Hematopoietic multipotent progenitor cell treated with erythropoietin and hydrocortisone succinate and interleukin-3 and kit ligand, for 8 days (in vitro differentiated cells): ENCODE results near the gene ENO3.
A peak's percentile ranks its signal among the peaks of the same experiment; 100 is the strongest.

Experiments
- DNase-seq: peaks from one replicate; pipeline ENCODE4 v3.0.0-alpha.2; 2015

ENO3 gene

GRCh38 chr17:4978726-4979125, 27.8 kb downstream of the ENO3 start:
- DNase-seq = no peak

DNA sequence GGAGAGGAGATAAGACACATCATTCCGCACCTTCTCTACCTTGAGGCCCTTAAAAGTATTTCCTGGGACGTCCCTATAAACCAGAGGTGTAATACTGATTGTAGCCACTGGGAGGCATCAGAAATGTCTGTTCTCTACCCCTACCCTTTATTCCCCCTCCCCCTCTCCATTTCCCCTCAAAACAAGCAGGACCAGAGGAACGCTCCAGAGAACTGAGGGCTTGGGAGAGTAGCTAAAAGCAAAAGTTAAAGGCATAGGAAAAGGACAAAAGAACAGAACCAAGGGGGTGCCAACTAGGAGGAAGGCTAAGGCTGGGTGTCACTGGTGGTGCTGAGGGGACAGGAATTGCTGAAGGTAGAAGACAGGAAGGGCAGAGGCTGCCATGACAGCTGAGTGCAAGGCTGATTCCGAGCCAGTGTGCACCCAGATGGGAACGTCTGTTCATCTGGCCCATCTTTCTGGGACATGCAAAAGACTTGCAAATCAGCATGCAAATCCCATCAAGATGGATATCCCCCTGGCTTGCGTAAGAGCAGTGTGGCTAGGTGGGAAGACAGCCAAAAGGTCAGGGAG, 29.8 kb downstream of the ENO3 start:
- peak; percentile 64 for DNase-seq

DNA sequence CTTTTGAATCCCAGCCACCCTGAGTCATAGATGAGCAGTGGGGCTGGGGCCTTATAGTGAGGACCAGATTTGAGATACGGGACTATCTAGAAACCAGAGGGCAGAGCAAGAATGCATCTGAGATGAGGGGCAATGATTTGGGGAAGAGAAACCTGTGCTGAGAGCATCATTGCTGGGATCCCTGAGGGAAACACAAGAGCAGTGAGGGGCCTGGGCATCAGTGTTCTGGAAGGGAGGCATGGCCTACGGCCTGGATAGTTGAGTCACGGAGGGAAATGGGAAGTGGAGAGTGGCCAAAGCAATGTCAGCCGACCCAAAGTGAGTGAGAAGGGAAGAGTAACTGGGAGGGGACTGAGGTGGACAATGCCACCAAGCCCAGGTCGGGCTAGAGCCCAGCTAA, 31.4 kb downstream of the ENO3 start:
- DNase-seq = no peak

- no peak for DNase-seq
These were observed 35.5 kb downstream of the ENO3 start for GRCh38 chr17:4986403-4986802.

- peak; percentile 82 for DNase-seq
These were observed 36.2 kb downstream of the ENO3 start, which contains the start of gene CAMTA2 for GRCh38 chr17:4986951-4987766. TSS of gene CAMTA2 (minus strand) at chr17:4987675. CDS start at chr17:4986222, 1,453 bp downstream.

DNA sequence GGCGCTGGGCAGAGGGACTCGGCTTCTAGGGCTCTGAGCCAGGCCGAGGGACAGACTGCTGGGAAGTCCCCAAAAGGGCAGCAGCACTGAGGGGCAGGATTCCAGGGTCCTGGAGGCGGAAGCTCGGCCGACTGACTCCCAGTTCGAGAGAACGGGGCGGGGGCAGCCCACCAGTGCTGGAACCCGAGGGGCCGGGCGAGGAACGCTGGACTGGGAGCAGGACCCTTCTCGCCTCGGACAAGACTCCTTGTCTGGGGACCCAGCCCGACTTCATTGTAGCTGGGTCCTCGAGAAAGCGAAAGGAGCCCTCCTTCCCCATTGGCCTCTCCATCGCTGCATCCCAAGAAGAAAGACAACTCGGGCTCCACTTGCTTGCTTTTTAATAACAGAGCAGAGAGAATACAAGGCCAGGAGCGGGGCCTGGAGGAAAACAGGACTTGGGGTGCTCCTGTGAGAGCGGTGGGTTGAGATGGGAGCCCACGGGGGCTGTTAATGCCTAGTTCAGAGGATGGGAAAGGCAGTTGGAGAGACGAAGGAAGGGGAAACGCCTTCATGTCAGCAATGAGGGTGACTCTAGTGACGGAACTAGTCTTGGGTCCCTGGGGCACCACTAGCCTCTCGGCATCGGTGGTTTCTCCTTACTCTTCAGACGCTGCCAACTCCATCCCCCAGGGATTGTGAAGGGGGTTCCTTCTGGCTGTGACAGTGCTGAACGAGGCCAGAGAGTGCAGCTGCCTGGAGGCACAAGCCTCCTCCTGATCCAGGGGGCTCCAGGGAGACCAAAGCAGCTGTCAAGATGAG, 37.0 kb downstream of the ENO3 start:
- no peak for DNase-seq

DNA sequence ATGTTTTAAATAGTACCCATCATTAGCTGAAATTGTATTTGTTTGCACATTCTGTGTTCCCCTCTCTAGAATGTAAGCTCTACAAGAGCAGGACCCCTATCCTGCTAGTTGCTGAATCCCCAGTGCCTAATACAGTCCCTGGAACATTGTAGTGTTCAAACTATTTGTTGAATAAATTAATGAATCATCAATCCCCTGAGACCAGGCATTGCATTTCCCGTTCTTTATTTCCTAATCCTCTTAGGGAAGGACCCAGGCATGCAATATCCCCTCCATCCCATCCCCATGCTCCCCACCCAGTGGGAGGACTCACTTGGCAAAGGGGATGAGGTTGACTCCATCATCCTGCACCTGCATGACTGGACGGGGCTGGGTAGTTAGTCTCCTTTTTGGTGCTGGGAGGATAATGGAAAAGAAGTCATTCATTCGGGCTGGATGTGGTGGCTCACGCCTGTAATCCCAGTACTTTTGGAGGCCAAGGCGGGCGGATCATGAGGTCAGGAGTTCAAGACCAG, 43.2 kb downstream of the ENO3 start:
- DNase-seq = no peak

DNA sequence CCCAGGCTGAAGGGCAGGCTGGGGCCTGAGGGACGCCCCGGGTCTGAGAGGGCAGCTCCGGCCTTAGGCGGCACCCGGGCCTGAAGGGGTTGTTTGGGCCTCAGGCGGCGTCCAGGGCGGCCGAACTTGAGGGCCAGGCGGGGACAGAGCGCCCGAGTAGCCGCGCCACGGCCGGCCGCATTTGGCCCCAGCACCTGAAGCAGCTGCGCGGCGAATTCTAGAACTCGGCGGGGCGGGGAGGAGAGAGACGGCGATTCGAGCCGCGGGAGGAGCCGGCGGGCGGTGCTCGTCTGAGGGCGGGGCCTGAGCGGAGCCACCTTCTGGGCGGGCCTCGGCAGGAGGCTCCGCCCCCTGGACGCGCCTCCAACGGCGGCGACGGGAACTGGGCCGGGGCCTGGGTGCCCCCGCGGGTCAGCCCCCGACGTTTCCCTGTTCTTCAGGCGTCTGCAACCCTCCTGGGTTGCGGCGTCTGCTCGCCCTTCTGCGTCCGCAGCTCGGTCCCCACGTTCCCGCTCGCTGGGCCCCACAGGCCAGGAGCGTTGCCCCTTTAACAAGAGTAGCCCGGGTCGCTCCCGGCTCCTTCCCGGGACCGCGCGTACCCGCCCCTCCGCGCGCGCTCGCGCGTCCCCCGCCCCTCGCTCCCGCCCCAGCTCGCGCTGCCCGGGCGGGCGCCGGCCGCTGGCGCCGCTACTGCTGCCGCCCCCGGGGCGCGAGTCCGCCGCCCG, 46.5 kb downstream of the ENO3 start, which contains the start of the genes INCA1 and KIF1C:
Gene INCA1 (minus strand): TSS at position 221 of the 725 bp plus-strand sequence. CDS start 3,085 bp downstream, outside the sequence.
Gene KIF1C (plus strand): TSS at position 649 of the 725 bp plus-strand sequence. CDS start 2,297 bp downstream, outside the sequence.
- peak; percentile 85 for DNase-seq

GRCh38 chr17:4998027-4998731, 47.3 kb downstream of the ENO3 start:
- peak; percentile 10 for DNase-seq

DNA sequence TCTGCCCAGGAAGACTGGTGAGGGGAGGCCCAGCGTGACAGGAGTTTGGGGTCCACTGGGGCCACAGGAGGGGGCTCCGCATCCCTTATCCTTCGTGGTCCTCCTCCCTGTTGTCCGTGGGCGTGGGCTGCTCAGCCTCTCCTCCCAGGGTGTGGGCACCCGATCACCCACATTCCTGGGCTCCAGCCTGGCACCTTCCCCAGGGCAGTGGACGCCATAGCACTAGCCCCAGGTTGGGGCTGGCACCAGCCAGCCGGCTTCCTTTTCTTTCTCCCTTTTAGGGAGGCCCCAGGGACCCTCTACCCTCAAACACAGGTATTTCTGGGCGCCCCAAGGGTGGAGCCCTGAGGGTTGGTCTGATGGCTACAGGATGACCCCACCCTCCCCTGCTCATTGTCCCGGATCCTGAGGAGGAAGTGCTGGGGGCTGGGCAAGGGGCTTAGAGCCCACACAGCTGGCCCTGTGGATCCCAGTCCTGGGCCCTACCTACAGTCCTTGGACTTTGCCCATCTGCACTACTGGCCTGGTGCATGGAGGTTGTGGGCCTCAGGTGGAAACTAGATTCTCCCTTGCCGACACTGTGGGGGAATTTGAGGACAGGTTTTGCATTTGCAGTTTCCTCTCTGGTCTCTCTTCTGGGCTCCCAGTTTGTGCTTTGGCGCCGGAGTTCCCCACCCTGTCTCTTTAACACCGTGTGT, 48.0 kb downstream of the ENO3 start:
- DNase-seq = no peak

DNA sequence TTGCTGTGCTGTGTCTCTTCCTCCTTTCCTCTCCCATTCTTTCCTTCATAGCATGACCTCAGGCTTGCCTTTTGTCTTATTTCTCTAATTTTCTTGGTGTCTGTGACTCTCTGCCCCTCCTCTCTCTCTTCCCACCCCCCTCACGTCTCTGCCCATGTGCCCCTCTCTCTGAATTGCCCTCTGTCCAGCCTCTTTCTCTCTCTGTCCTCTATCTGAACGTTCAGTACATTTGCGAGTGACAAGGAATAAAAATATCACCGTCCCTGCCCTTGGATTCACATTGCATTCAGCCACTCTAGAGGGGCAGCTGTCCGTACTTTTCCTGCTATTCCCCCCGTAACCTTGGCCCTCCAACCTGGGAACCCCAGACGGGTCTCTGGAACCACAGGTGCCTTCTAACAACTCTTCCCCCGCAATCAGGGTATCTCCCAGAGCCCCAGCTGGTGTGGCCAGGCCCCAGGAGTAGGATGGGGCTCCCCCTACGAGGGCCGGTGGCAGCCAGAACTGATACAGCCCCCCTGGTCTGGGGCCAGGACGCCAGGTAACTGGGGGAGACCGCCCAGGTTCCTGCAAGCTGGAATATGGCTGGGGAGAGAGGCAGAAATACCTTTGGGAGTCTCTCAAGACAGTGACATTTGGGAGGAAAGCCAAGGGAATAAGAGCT, 48.6 kb downstream of the ENO3 start:
- DNase-seq = no peak

- DNase-seq = no peak
These were observed 49.3 kb downstream of the ENO3 start for GRCh38 chr17:5000237-5000639.

DNA sequence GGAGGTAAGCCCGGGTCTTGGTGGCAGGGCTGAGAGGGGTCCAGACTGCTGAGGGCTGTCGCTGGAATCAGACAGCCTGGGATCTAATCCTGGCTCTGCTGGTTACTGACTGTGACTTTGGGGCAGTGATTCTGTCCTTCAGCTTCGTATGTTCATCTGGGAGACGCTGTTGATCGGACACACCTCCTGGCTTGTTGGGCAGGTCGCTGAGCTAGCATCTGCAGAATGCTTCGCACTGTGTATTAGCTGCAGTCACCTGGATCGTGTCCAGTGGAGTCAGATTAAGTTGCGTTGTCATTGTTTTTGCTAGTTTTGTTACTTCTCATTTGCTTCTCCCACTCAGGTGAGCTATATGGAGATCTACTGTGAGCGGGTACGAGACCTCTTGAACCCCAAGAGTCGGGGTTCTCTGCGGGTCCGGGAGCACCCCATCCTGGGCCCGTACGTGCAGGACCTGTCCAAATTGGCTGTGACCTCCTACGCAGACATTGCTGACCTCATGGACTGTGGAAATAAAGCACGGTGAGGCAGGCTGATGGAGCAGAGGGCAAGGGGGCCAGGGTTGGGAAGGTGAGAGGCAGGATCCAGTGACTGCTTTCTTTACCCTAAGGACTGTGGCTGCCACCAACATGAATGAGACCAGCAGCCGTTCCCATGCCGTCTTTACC, 51.3 kb downstream of the ENO3 start:
- DNase-seq = no peak

GRCh38 chr17:5003214-5003867, 52.4 kb downstream of the ENO3 start:
- no peak for DNase-seq
